Loucy (cell line): Measurements from ENCODE around the gene PFDN5.

ENCODE experiments used
- CTCF ChIP-seq: fragments of 200-600 bp; sonication (generic); conservative IDR thresholded peaks from 2 replicates; pipeline ENCODE4 v1.5.1; 2014; ENCODE audit warnings: mild to moderate bottlenecking, antibody characterized with exemption, low read length
- EZH2phosphoT487 ChIP-seq: fragments of 200-600 bp; IDR thresholded peaks from 2 replicates; pipeline ENCODE4 v1.6.1; 2018; ENCODE audit warnings: antibody characterized with exemption, mild to moderate bottlenecking, moderate library complexity, borderline replicate concordance

- TF ChIP-seq CTCF (no peak), EZH2phosphoT487 (no peak)
These were observed 28.9 kb downstream of the PFDN5 start for GRCh38 chr12:53324113-53324778.
